GM19035 (cell line): ENCODE measurements around the gene CAPN11.
A peak's percentile ranks its signal among the peaks of the same experiment; 100 is the strongest.

Experiments
- ATAC-seq: cut with Tn5 transposase; IDR thresholded peaks from one replicate; pipeline ENCODE4 v1.9.1; 2021; ENCODE audit not compliant: unreplicated experiment

CAPN11 gene

GRCh38 chr6:44202972-44203750 is 44.5 kb downstream of the CAPN11 start:
- ATAC-seq: no peak

- no peak for ATAC-seq
These were observed 45.3 kb downstream of the CAPN11 start for GRCh38 chr6:44203955-44204354.

- ATAC-seq: no peak
These were observed 49.3 kb downstream of the CAPN11 start for GRCh38 chr6:44207966-44208365.

- no peak for ATAC-seq
These were observed 52.7 kb downstream of the CAPN11 start for GRCh38 chr6:44211284-44211683.

- ATAC-seq: no peak
These were observed 55.7 kb downstream of the CAPN11 start for GRCh38 chr6:44214307-44214706.

GRCh38 chr6:44216677-44217331 is 58.2 kb downstream of the CAPN11 start, which contains the start of gene MYMX:
TSS of gene MYMX (plus strand) at chr6:44216926. CDS start at chr6:44217472, 546 bp downstream.
- ATAC-seq: no peak

- no peak for ATAC-seq
These were observed 58.9 kb downstream of the CAPN11 start for GRCh38 chr6:44217332-44218143.

- ATAC-seq: peak; percentile 57
These were observed 60.6 kb downstream of the CAPN11 start for GRCh38 chr6:44219053-44219814.

GRCh38 chr6:44219815-44220784 is 61.5 kb downstream of the CAPN11 start:
- ATAC-seq: no peak

- ATAC-seq: no peak
These were observed 62.3 kb downstream of the CAPN11 start for GRCh38 chr6:44220913-44221290.

GRCh38 chr6:44221291-44221960 is 62.8 kb downstream of the CAPN11 start:
- ATAC-seq: peak; percentile 43

GRCh38 chr6:44221961-44222335 is 63.3 kb downstream of the CAPN11 start:
- ATAC-seq: no peak

GRCh38 chr6:44222486-44223318 is 64.1 kb downstream of the CAPN11 start:
- ATAC-seq: no peak

GRCh38 chr6:44223319-44224028 is 64.9 kb downstream of the CAPN11 start, which contains the start of gene SLC29A1:
TSS of gene SLC29A1 (plus strand) at chr6:44223595. CDS start at chr6:44227314, 3,719 bp downstream.
- ATAC-seq: peak; percentile 52

GRCh38 chr6:44224029-44224964 is 65.7 kb downstream of the CAPN11 start:
- peak; percentile 7 for ATAC-seq

GRCh38 chr6:44224965-44225305 is 66.3 kb downstream of the CAPN11 start:
- ATAC-seq: no peak
